Mucosa of rectum (tissue), 2 donors: ENCODE measurements around the gene MED14.

Experiments
- H3K27ac ChIP-seq, 2 donors: one replicate each; pipeline ENCODE4 v1.7.0; 2013; ENCODE audit warnings: inconsistent platforms in 2 of 2, low read depth in 2 of 2, low read length in 2 of 2
- H3K27me3 ChIP-seq, 2 donors: one replicate each; pipeline ENCODE4 v1.7.0; 2013; ENCODE audit warnings: low read length in 2 of 2; ENCODE audit not compliant: control insufficient read depth in 2 of 2, insufficient read depth in 2 of 2
- H3K36me3 ChIP-seq, 2 donors: one replicate each; pipeline ENCODE4 v1.7.0; 2013; ENCODE audit warnings: low read length in 2 of 2; ENCODE audit not compliant: control insufficient read depth in 2 of 2, insufficient read depth in 2 of 2
- H3K4me1 ChIP-seq, 2 donors: one replicate each; pipeline ENCODE4 v1.7.0; 2013; ENCODE audit warnings: low read length in 2 of 2, mild to moderate bottlenecking in 1 of 2; ENCODE audit not compliant: control insufficient read depth in 2 of 2, insufficient read depth in 2 of 2
- H3K4me3 ChIP-seq, 2 donors: one replicate each; pipeline ENCODE4 v1.7.0; 2013; ENCODE audit warnings: low read length in 2 of 2
- H3K9ac ChIP-seq, 2 donors: one replicate each; pipeline ENCODE4 v1.7.0; 2013; ENCODE audit warnings: low read length in 2 of 2, low read depth in 1 of 2, mild to moderate bottlenecking in 1 of 2
- H3K9me3 ChIP-seq, 2 donors: one replicate each; pipeline ENCODE4 v1.7.0; 2013; ENCODE audit warnings: low read length in 2 of 2; ENCODE audit not compliant: control insufficient read depth in 2 of 2
- donor health status: healthy.
- donor health status: Normal muscosa, but diverticular disease.

Gene MED14

GRCh38 chrX:40646489-40647306 lies 88.6 kb downstream of the MED14 start:
- H3K27ac ChIP-seq: peak overlapping the region; percentile 77 to 89
- H3K9me3 ChIP-seq: no peaks in the 10 kb centered on the region
- H3K4me3 ChIP-seq: peak overlapping the region; percentile 65 to 72
- peak overlapping the region; percentile 49 to 76 for H3K9ac ChIP-seq
- peaks cover 0 to 2% of the 10 kb centered on the region in 2 donors for H3K36me3 ChIP-seq
- H3K4me1 ChIP-seq: peaks cover 26% of the 10 kb centered on the region in 2 donors
- H3K27me3 ChIP-seq: no peaks in the 10 kb centered on the region

- H3K27me3 ChIP-seq: peaks cover 0 to 2% of the 10 kb centered on the region in 2 donors
- peak overlapping the region; percentile 84 to 87 for H3K27ac ChIP-seq
- peak overlapping the region; percentile 70 to 73 for H3K4me3 ChIP-seq
- H3K36me3 ChIP-seq: peaks cover 0 to 4% of the 10 kb centered on the region in 2 donors
- no peaks in the 10 kb centered on the region for H3K9me3 ChIP-seq
- peak overlapping the region; percentile 44 to 70 for H3K9ac ChIP-seq
- peaks cover 26% of the 10 kb centered on the region in 2 donors for H3K4me1 ChIP-seq
Observed at GRCh38 chrX:40644821-40645358, 90.5 kb downstream of the MED14 start.

- peak overlapping the region; percentile 84 to 87 for H3K27ac ChIP-seq
- H3K4me3 ChIP-seq: peak overlapping the region; percentile 70 to 73
- H3K27me3 ChIP-seq: peaks cover 0 to 7% of the 10 kb centered on the region in 2 donors
- no peaks in the 10 kb centered on the region for H3K9me3 ChIP-seq
- peaks cover 26% of the 10 kb centered on the region in 2 donors for H3K4me1 ChIP-seq
- peak overlapping the region; percentile 44 to 70 for H3K9ac ChIP-seq
- H3K36me3 ChIP-seq: peaks cover 3 to 4% of the 10 kb centered on the region in 2 donors
Observed at GRCh38 chrX:40644176-40644575, 91.2 kb downstream of the MED14 start.

GRCh38 chrX:40637687-40638086 lies 97.7 kb downstream of the MED14 start:
- no peak overlapping the region for H3K4me3 ChIP-seq
- H3K27me3 ChIP-seq: peaks cover 8 to 20% of the 10 kb centered on the region in 2 donors
- no peaks in the 10 kb centered on the region for H3K9me3 ChIP-seq
- no peak overlapping the region for H3K27ac ChIP-seq
- H3K4me1 ChIP-seq: no peaks in the 10 kb centered on the region
- no peak overlapping the region for H3K9ac ChIP-seq
- H3K36me3 ChIP-seq: peaks cover 34 to 53% of the 10 kb centered on the region in 2 donors

- Histone ChIP-seq H3K4me3 (no peak overlapping the region), H3K9ac (no peak overlapping the region), H3K4me1 (no peaks in the 10 kb centered on the region), H3K27me3 (peaks cover 7 to 8% of the 10 kb centered on the region in 2 donors), H3K36me3 (peaks cover 38 to 58% of the 10 kb centered on the region in 2 donors), H3K9me3 (no peaks in the 10 kb centered on the region), H3K27ac (no peak overlapping the region)
Observed at GRCh38 chrX:40632199-40632598, 103.1 kb downstream of the MED14 start.

GRCh38 chrX:40628506-40628905 lies 106.8 kb downstream of the MED14 start:
- Histone ChIP-seq H3K36me3 (peaks cover 24 to 31% of the 10 kb centered on the region in 2 donors), H3K27me3 (peaks cover 4 to 12% of the 10 kb centered on the region in 2 donors), H3K9me3 (no peaks in the 10 kb centered on the region), H3K27ac (no peak overlapping the region), H3K9ac (no peak overlapping the region), H3K4me3 (no peak overlapping the region), H3K4me1 (no peaks in the 10 kb centered on the region)

- no peak overlapping the region for H3K4me3 ChIP-seq
- H3K27me3 ChIP-seq: peaks cover 0 to 13% of the 10 kb centered on the region in 2 donors
- no peak overlapping the region for H3K9ac ChIP-seq
- peaks cover 11 to 12% of the 10 kb centered on the region in 2 donors for H3K36me3 ChIP-seq
- H3K9me3 ChIP-seq: peaks cover 0 to 4% of the 10 kb centered on the region in 2 donors
- no peaks in the 10 kb centered on the region for H3K4me1 ChIP-seq
- no peak overlapping the region for H3K27ac ChIP-seq
Observed at GRCh38 chrX:40625294-40625693, 110.0 kb downstream of the MED14 start.

- peaks cover 4 to 5% of the 10 kb centered on the region in 2 donors for H3K36me3 ChIP-seq
Observed at GRCh38 chrX:40623665-40624064, 111.7 kb downstream of the MED14 start.

GRCh38 chrX:40623139-40623536 lies 112.2 kb downstream of the MED14 start, which contains the start of gene MPC1L:
MPC1L (plus strand) TSS chrX:40623428; CDS start chrX:40623566, 138 bp downstream.
- Histone ChIP-seq H3K27me3 (peaks cover 0 to 11% of the 10 kb centered on the region in 2 donors), H3K4me1 (no peaks in the 10 kb centered on the region)

More at GRCh38 chrX:40623665-40624064, 111.7 kb downstream of the MED14 start:
- Histone ChIP-seq H3K9me3 (peaks cover 0 to 4% of the 10 kb centered on the region in 2 donors), H3K27ac (no peak overlapping the region), H3K9ac (no peak overlapping the region), H3K4me1 (no peaks in the 10 kb centered on the region), H3K4me3 (no peak overlapping the region), H3K27me3 (peaks cover 0 to 13% of the 10 kb centered on the region in 2 donors)

More at GRCh38 chrX:40623139-40623536, 112.2 kb downstream of the MED14 start, which contains the start of gene MPC1L:
- Histone ChIP-seq H3K27ac (no peak within 1 kb of the TSS), H3K36me3 (peaks cover 4 to 5% of the 10 kb centered on the region in 2 donors), H3K9ac (no peak within 1 kb of the TSS), H3K4me3 (peak within 1 kb of the TSS in 1 of 2 donors; percentile 23), H3K9me3 (peaks cover 0 to 4% of the 10 kb centered on the region in 2 donors)
